Right ventricle myocardium superior (tissue), 1 donor: ENCODE results near the gene TERB2. TPM values are rescaled to one million over a fixed set of nuclear protein-coding genes. Genes with fewer than 3 reads are reported as not detected.

Experiments used
- total RNA-seq: library from RNA; stranded (reverse); fragmentation: NEBNext Ultra II Directional; extraction: Animal tissue kit (Norgen Biotek cat#: 25700); gene quantifications from one replicate; pipeline ENCODE4 v1.2.1, GENCODE V29; 2021
- donor health status: DM: no; HTN: yes; CAD: no; lungs with severe emphysema.

The TERB2 gene
- total RNA-seq, 1 donor from 2014 or later: not detected

Other genes with a start within 250 kb of the TERB2 start
- gene PATL2, start 245.4 kb upstream of the TERB2 start, total RNA-seq: 3.2 TPM
- 1,025 TPM for gene B2M, start 245.2 kb upstream of the TERB2 start, total RNA-seq
- gene TRIM69, start 220.2 kb upstream of the TERB2 start, total RNA-seq: 53.9 TPM
- gene SORD, start 66.5 kb downstream of the TERB2 start, total RNA-seq: 12.1 TPM
- 0.08 TPM for gene DUOX2, start 157.5 kb downstream of the TERB2 start, total RNA-seq
- gene DUOXA2, start 157.6 kb downstream of the TERB2 start, total RNA-seq: not detected
- gene DUOXA1, start 173.2 kb downstream of the TERB2 start, total RNA-seq: 0.56 TPM
- 1.2 TPM for gene DUOX1, start 173.3 kb downstream of the TERB2 start, total RNA-seq
- gene SHF, start 231.3 kb downstream of the TERB2 start, total RNA-seq: 3.3 TPM